ENCODE results near the gene PPP1R1C. TPM values are rescaled to one million over a fixed set of nuclear protein-coding genes. Genes with fewer than 3 reads are reported as not detected.

Gene PPP1R1C
- total RNA-seq, 1 experiment from 2014 or later, result 3.4 TPM

GRCh38 chr2:181988154-181988924 lies 2.7 kb downstream of the PPP1R1C start (continued):
- no peak for TF ChIP-seq PRDM15 (CRISPR knock-in tag; IDR thresholded peaks at IDR 0.05)
- TF ChIP-seq PRRX2 (CRISPR knock-in tag; IDR thresholded peaks at IDR 0.05), result no peak
- no peak for TF ChIP-seq NFATC4 (CRISPR knock-in tag; IDR thresholded peaks at IDR 0.05)
- no peak for TF ChIP-seq ZNF138 (CRISPR knock-in tag; conservative IDR thresholded peaks at IDR 0.05)
- TF ChIP-seq ZNF671 (CRISPR knock-in tag; IDR thresholded peaks at IDR 0.05), result no peak
- no peak for TF ChIP-seq GTF2I (CRISPR knock-in tag; conservative IDR thresholded peaks at IDR 0.05)
- no peak for TF ChIP-seq ZNF121 (CRISPR knock-in tag; IDR thresholded peaks at IDR 0.05)

- Mint-ChIP-seq H3K27ac (no peak overlapping the region), H3K27me3 (ENCODE audit: low read depth) (no peaks in the 10 kb centered on the region), H3K9me3 (no peaks in the 10 kb centered on the region), H3K4me1 (peaks cover 6% of the 10 kb centered on the region; the same call in 1 of the 2 replicates), H3K4me3 (no peak overlapping the region), H3K36me3 (no peaks in the 10 kb centered on the region)
- TF ChIP-seq HMGXB4 (CRISPR knock-in tag; IDR thresholded peaks at IDR 0.05), result no peak
- TF ChIP-seq SMAD3 (CRISPR knock-in tag; IDR thresholded peaks at IDR 0.05; ENCODE audit: borderline replicate concordance), result no peak
- no peak for TF ChIP-seq ZNF425 (CRISPR knock-in tag; conservative IDR thresholded peaks at IDR 0.05)
- TF ChIP-seq ZNF121 (CRISPR knock-in tag; IDR thresholded peaks at IDR 0.05), result no peak
- TF ChIP-seq ZNF532 (CRISPR knock-in tag; IDR thresholded peaks at IDR 0.05; ENCODE audit: borderline replicate concordance), result no peak
- TF ChIP-seq FOXK1 (CRISPR knock-in tag; IDR thresholded peaks at IDR 0.05), result no peak
- TF ChIP-seq ZNF512 (CRISPR knock-in tag; IDR thresholded peaks at IDR 0.05; ENCODE audit: borderline replicate concordance), result no peak
- no peak for TF ChIP-seq TEAD4 (CRISPR knock-in tag; IDR thresholded peaks at IDR 0.05)
- no peak for TF ChIP-seq ZBTB43 (CRISPR knock-in tag; IDR thresholded peaks at IDR 0.05)
- TF ChIP-seq NFE2L1 (CRISPR knock-in tag; IDR thresholded peaks at IDR 0.05), result no peak
- TF ChIP-seq PRDM15 (CRISPR knock-in tag; IDR thresholded peaks at IDR 0.05), result no peak
- DNase-seq (ENCODE audit: low spot score), result no peak
- POLR2A ChIA-PET, result no interaction called here
- CTCF ChIA-PET, result no interaction called here
- no peak for ATAC-seq
These were observed 3.4 kb downstream of the PPP1R1C start for GRCh38 chr2:181989099-181989498.
